Stimulated activated CD8-positive, alpha-beta memory T cell treated with anti-CD3 and anti-CD28 coated beads, Interleukin-12 subunit alpha, Interleukin-12 subunit beta, amount 100 ng/mL, for 1 hour (primary cell): ENCODE data around the gene TMEM30A.

ENCODE experiments used
- DNase-seq: peaks from one replicate; pipeline ENCODE4 v3.0.0-alpha.2; 2020; ENCODE audit warnings: low read depth

Gene TMEM30A

DNA sequence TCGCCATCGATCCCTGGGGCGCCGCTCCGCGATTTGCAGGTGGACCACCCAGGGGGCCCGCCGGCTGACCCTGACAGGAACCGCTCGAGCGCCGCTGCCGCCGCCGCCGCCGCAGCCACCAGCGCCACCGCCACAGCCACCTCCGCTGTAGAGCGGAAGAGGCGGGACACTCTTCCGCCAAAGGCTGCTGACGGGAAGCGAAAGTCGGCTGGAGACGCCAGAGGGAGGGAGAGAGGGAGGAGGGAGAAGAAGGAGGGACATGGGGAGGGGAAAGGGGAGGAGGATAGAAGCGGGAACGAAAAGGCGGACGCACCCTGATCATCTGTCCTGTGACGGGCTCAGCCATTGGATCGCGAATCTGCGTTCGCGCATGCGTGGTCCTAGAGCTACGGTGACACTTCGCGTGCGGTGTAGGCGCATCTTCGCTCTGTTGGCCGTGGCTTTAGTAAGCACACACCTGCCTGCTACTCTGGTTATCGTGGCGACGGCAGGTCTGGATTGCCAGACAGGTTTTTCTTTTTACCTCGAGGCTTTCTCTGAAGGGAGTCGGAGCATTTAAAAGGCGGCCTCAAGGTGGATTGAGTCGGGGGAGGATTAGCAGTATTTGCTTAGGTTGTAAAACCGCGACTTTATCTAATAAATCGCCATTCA lies at the start of gene TMEM30A:
Gene TMEM30A (minus strand): TSS at position 161 of the 651 bp plus-strand sequence. CDS start 154 bp downstream, at position 7.
- DNase-seq = peak; percentile 94

DNA sequence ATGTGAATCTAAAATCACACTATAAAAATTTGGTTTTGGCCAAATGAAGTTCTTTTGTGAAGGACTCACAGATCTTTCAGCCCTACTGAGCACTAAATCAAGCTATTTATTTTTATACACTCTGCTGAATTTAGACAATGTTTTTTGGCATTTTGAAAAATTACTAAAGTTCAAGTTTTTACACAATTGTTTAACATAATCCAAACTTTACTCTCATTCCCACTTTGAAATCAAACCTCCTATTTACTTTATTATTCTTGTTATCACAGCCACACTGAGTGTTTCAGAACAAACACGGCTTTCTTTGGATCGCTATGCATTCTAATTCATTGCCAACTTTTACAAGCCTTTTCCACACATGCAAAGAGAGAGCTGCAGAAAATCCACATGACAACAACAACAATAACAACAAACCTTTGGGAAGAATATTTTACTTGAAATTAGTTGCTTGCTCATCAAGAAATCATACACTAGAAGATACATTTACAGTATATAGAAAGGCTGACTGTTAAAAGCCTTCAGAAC lies 49.1 kb upstream of the TMEM30A start:
- no peak for DNase-seq

DNA sequence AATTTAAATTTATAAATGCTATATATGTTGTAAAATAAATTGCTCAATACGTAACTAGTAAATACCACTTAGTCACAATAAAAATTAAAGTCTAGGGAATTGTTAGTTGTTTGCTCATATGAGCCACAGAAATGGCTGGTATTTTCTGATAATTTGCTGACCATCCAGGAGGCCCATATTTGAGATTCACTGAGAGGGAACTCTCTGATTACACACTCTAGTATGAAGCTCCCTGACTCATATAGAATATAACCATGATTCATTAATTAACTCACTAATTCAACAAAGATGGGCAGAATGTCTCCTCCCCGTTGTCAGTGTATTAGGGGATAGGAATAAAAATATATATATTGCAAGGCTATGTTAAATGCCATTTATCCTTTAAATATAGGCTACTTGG lies 46.6 kb upstream of the TMEM30A start:
- no peak for DNase-seq

DNA sequence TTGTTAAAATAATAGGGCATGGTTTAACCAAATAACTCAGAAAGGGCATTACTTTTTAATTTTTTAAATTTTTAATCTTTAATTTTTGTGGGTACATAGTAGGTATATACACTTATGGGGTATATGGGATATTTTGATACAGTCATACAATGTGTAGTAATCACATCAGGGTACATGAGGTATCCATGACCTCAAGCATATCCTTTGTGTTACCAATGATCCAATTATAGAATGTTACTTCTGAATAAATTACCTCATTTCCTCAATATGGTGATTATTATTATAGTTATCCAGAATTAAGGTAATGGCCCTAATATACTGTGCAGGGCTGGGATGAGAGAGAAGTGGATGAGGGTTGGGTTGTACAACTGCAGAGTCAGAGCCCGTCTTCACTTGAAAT lies 45.1 kb upstream of the TMEM30A start:
- DNase-seq = no peak

DNA sequence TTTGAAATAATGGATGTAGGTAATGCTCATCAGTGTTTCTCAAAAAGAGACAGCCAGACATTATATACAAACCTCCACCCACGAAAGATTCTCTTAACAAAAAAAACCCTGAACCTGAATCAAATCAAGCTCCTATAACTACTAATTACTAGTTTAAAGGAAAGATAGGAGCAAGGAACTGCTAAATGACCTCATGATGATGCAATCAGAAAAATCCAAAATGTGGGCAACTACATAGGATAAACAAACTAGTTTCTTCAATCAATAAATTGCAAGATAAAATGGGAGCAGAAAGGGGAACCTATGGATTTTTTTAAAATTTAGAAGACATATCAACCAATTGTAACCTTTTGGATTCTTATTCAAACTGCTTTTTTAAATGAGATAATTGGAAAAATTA lies 43.2 kb upstream of the TMEM30A start:
- no peak for DNase-seq

DNA sequence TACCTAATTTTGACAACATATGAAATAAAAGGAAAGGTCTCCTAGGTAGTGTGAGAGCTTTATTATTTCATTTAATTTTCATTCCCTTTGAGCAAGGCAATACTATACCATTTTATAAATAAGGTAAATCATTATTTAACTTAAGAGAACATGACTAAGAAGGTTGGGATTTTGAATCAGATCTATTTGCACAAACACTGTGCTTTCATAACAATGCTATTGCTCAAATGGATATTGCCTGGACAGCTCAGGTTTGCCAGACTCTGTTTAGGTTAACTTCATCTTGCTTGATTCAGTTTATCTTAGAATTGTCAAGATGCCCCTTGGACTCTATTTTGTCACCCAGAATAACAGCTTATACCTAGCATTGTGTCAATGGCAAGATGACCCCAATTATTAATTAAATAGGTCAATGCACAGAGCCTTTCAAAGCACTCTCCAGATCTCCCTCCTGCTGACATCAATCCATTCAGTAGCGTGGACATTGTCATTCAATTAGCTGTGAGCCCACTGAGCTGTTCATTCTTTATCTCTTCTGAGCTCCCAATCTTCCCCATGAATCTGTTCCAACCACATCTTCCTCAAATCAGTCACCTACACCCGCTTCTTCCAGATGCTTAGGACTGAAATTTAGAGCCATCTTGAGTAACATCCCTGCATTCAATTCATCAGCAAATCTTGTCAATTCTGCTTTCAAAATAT lies 42.1 kb upstream of the TMEM30A start:
- no peak for DNase-seq

DNA sequence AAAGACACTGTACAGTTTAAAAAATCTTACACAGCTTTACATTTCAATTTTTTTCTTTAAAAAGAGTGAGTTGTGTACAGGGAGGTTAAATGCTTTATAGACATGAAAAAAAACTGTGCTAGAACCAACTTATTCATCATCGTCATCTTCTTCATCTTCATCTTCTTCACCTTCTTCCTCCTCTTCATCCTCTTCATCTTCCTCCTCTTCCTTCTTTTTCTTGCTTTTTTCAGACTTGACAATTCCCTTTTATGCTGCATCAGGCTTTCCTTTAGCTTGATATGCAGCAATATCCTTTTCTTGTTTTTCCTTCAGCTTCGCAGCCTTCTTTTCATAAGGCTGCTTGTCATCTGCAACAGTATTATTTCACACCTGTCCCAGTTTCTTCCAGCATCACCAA lies 34.3 kb upstream of the TMEM30A start:
- DNase-seq = no peak

DNA sequence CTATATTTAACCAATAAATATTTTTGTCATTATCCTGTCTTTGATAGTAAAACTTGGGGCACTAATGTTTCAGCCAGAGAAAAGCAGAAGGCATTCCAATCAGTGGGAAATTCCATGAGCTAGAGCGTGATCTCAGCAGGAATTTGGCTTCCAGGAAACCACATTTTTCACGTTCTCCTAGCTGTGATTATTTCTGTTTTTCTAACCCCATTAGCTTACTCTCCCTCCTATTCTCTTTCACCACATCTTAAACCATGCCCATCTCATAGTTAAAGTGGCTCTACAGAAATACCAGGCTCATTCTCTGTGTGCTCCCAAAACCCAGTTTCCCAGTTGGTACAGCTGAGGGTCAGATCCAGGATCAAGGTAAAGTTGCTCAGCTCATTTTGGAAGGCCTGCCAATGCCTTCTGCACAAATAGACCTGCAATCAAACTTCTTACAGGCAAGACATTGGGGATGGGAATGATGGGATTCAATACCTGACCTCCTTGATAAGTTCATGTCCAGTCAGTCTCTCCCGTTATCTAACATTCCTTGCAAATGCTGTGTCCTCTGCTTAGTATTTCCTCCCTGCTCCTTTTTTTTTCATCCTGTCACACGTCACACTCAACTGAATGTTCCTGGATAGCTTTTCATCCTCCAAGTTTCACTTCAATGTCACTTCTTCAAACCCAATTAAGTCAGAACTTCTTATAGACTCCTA lies 33.1 kb upstream of the TMEM30A start:
- DNase-seq = no peak

DNA sequence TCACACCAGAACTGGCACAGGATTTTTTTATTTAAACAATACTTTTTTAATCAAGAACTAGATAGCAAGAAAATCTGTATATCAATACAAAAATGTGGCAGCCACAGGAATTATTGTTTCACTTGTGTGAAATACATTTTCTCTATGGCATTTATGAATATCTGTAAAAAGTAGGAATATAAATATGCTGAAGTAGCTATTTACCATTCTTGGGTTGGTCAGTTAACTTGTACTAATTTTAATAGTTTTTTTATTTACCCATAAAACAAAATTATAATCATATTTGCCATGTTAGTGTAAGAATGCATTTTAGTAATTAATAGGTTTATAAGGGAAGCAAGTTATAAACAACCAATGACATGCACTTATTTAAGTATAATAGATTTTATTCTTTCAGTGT lies 31.4 kb upstream of the TMEM30A start:
- DNase-seq = no peak

DNA sequence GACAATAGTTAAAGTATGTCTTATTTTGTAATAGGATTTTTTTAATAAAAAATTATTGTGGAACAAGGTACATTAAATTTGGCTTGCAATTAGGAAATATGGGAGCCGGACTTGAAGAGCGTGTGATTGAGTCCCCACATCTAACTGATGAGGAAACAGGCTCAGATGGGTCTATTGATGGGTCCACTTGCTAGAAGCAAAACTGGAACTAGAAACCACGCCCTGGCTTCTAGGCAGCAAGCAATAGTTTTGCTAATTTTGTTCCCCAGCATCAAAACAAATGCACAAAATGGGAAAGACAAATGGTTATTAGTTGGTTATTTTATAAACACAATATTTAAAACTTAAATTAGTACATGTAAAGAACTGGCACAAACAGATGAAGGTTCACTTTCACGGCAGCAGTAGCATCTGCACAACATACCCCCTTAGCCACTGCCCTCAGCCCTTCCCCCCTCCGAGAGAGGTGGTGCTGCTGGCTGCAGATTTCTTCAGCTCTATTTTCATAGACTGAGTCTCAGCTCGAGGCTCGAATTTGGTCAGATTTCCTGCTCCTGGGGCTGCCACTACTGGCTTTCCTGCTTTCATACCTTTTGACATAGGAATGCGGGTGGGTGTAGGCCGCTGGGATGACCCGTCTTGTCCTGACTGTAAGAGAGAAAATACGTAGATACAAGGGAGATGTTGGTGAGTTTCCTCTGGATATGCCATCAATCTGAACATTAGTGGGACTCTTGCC lies 23.8 kb upstream of the TMEM30A start:
- no peak for DNase-seq

DNA sequence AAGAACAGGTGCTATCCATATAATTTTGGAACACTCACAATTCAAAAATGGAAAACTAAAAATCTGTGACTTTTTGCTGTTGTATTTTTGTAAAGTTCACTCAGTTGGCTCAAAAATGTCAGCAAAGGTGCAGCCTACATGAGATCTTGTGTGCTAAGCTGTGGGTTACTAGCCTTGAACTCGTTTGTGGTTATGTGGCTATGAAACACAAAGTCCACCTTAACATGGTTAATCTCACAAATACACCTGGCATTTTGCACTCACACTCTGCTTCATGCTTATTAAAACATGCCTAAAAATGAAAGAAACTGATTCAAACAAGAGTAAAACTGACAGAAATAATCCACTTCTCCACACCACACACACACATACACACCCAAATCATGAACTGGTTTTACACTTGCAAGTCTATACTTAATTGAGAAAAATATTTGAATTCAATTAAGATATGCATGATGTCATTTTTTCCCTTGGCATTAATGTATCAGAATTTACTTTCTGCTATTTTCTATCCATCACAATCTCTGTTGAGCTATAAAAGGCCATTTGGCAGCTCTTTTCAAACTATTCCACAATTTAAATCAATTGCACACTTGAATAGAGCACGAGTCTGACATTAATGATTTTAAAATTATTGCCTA lies 22.9 kb upstream of the TMEM30A start:
- DNase-seq = no peak

DNA sequence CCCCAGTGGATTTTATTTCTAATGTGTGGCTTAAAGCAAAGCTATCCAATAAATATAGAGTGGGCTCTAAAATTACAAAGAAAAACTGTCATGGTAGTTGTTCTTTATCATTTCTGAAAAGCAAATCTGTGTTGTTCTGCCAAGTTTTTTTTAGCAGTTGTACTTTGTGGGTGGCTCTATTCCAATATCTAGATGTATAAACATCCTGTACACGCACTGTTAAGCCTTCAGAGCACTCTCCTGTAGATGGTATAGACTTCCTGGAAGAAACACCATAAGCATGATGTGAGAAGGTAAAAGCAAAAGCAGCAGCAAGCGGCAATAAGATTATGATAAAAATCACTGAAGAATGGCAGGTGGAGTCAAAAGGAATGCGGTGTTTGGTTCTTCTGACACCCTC lies 21.5 kb upstream of the TMEM30A start:
- DNase-seq = no peak

DNA sequence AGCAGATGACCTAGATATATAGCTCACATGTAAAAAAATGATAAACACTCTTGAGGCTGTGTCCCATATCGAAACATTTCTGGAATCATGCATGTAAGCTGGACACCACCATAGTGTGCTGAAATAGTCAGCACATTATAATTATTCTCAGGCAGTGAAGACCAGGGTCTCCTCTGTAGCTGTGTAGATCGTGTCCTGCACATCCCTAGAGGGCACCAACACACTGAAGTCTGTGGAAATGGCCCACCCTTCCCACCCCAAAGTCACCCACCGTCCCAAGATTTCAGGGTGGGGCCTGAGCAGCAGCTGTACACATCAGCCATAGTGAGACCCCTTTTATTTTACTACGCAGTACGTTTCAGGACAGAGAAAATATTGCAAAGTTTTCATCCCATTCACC lies 21.0 kb upstream of the TMEM30A start:
- no peak for DNase-seq

DNA sequence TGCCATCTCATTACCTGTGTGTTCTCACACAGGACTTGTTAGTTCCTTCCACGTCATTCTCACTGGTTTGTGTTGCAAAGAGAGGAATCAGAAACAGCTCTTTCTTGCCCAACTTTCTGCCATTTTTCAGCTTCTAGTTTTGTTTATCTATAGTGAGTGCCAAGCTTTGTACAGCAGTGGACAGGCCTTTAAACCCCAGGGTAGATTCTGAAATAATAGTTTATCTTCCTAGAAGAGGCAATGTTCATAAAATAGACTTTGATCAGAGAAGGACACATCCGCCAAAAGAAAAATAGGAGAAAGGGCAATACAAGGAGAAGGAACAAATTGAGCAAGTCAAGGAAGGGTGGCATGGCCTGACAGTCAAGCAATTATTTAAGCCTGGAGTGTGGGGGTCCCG lies 17.7 kb upstream of the TMEM30A start:
- no peak for DNase-seq

DNA sequence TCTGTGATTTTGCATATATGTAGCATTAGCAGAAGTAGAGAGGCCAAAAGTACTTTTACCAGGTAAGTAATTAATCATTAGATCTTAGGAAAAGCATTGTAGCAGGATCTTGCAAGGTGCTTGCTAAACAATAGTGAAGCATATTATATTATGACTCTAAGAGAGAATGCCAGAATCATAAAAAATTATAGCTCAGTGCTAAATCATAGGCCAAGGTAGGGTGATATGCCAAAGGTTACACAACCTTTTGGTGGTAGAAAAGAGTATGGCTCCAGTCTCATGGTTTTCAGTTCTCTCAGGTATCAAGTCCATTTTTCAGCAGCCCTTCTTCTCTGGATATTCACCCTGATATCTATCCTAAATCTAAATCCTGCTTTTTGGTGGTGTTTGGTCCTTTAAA lies 16.9 kb upstream of the TMEM30A start:
- DNase-seq = no peak

DNA sequence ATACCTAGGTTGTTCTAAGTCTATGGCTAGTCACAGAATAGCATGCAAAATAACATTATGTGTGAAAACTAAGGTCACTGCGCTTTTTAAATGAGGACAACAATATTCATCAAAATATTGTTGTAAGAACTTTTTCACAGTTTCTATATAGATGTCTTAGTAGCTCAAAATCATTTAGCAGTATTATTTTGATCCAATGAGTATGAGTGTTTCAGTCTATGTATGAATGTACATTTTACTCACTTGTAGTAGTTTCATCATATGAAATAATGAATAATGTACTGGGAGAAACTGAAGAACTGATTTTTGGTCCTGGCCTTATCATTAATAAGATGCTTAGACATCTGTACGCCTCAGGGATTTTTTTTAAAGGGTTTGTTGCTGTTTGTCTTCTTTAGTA lies 16.5 kb upstream of the TMEM30A start:
- DNase-seq = no peak

DNA sequence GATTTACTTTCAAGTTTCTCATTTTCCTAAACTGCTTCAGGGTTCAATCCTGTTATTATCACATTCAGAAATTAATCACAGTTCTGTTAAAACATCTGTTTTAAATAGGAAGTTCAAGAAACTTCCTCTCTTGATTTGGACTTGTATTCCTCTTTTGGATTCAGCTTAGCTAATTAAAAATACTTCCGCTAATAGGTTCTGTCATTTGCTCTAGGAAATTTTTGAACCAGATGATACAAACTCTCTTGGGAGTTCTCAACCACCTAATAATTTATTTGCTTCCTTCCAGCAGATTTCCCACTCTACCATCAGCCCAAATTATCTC lies 15.9 kb upstream of the TMEM30A start:
- DNase-seq = no peak

DNA sequence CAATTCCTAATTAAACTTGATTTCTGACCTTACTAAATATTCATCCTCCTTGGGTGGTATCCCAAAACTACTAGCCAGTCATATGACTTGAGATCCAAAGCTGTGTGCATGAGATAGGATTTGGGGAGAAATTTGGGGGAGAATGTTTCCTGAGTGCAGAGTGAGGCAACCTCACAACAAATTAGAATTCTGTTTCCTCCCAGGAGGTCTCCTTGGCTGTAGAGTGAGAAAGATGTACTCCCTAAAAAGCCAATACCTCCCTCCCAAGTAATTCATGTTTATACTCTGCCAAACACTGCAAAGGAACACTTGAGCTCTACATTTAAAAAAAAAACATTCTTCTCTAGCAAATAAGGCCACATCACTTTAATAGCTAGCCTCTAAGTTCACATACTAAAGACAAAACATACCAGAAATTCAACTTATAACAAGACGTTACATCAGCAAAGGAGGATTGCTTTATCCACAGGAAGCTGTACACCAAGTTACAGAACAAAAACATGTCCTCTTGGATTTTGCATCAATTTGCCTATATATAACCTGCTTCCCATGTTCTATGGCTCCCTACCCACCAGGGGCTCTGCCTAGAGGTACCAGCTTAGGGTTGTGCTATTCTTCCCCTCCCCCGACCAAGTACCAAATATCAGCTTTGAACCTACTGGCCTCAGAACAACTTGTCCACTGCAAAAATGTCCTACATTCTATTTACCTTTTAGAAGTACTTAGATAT lies 15.4 kb upstream of the TMEM30A start:
- no peak for DNase-seq

DNA sequence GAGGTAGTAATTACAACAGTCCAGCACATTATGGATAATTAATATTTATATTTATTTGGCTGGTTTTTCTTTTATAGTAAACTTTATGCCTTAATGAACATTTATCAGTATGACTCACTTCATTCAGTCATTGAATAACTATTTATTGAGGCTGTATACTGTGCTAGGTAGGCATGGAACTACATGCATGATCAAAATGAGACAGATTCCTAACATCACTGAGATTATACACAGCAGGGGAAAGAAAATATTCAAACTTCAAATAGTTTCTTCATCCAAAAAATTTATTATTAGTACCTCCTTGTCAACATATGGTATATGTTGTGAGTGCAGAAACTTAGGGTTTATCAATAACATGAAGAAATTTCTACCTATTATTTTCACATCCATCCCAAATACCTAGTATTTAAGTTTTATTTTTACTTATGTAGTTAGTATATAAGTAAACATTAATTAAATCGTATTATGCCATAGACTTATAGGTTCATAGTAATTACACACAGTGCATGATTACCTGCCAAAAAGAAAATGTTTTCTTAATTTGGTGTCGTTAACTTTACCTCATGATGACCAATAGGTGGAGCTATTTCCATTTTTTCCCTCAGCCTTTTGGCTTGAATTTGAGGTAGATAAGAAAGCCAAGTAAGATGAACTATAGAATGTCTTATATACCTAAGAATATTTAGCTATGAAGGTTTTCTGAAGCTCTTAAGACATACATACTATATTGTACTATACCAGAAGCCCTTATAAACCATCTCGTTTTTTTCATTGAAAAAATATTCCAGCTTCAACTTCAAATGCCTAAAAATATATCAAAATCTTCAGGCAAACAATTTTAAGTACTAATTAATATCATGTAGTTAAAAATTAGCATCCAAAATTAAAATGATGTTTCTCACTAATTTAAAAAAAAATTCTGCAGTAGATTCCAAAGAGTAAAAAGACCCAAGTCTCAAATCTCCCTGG lies 12.5 kb upstream of the TMEM30A start:
- DNase-seq = no peak

DNA sequence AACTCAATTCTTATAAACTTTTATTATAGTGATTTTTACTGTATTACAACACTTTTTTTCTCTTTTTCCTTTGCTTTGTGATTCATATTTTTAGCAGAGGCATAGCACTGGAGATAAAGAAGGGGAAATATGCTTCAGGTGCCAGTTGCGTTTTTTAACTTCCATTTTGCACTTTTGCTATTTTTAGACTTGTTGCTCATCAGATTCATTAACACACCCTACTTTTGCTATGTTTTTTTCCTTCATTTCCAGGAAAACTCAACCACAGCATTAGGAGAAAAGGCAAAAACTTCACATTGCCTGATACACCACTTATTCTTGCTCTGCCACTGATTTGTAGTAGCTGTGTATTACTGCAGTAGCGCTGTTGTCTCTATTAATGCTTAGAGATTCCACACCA lies 8.0 kb upstream of the TMEM30A start:
- DNase-seq = no peak
